ENCODE data around the gene EIF2S3.

EIF2S3 gene

GRCh38 chrX:24018809-24019208, 35.9 kb upstream of the EIF2S3 start:
- CTCF ChIA-PET = interaction anchor here (1.5 kb wide), 1 partner anchor 35 kb away, joined by 3 read pairs; no protein-coding TSS in a partner anchor
- no peak for TF ChIP-seq CTCF (IDR thresholded peaks at IDR 0.05; ENCODE audit: control extremely low read depth, extremely low read depth, low read depth, missing control alignments)
- POLR2A ChIA-PET = no interaction called here
- no peak for DNase-seq (ENCODE audit: extremely low spot score)

- DNase-seq (ENCODE audit: extremely low spot score) = no peak
- ChIA-PET CTCF (interaction anchor here (1.5 kb wide), 1 partner anchor 111 kb away, joined by 3 read pairs; no protein-coding TSS in a partner anchor), POLR2A (no interaction called here)
- no peak for TF ChIP-seq CTCF (IDR thresholded peaks at IDR 0.05; ENCODE audit: control extremely low read depth, extremely low read depth, low read depth, missing control alignments)
Observed at GRCh38 chrX:24019448-24019847, 35.3 kb upstream of the EIF2S3 start.

GRCh38 chrX:24020306-24020876, 34.4 kb upstream of the EIF2S3 start:
- ChIA-PET POLR2A (no interaction called here), CTCF (interaction anchor here (1.5 to 1.9 kb wide), 2 partner anchors 34 to 112 kb away, joined by 3 to 9 read pairs; partner anchors contain the start of gene EIF2S3)
- no peak for TF ChIP-seq CTCF (IDR thresholded peaks at IDR 0.05; ENCODE audit: control extremely low read depth, extremely low read depth, low read depth, missing control alignments)
- DNase-seq (ENCODE audit: extremely low spot score) = no peak

GRCh38 chrX:24023544-24023943, 31.2 kb upstream of the EIF2S3 start:
- no peak for DNase-seq (ENCODE audit: extremely low spot score)
- ChIA-PET POLR2A (no interaction called here), CTCF (no interaction called here)
- TF ChIP-seq CTCF (IDR thresholded peaks at IDR 0.05; ENCODE audit: control extremely low read depth, extremely low read depth, low read depth, missing control alignments) = no peak

- ChIA-PET POLR2A (no interaction called here), CTCF (no interaction called here)
- DNase-seq (ENCODE audit: extremely low spot score) = no peak
- TF ChIP-seq CTCF (IDR thresholded peaks at IDR 0.05; ENCODE audit: control extremely low read depth, extremely low read depth, low read depth, missing control alignments) = no peak
Observed at GRCh38 chrX:24023972-24024669, 30.6 kb upstream of the EIF2S3 start.

- peak; percentile 41 for TF ChIP-seq CTCF (IDR thresholded peaks at IDR 0.05; ENCODE audit: control extremely low read depth, extremely low read depth, low read depth, missing control alignments)
- CTCF ChIA-PET = interaction anchor here (0.8 to 3.3 kb wide), 5 partner anchors 8 to 217 kb away, joined by 3 to 16 read pairs (median 3); partner anchors contain the start of genes APOO, CXorf58 and EIF2S3
Observed at GRCh38 chrX:24024819-24025740, 29.7 kb upstream of the EIF2S3 start.

More at GRCh38 chrX:24024819-24025740, 29.7 kb upstream of the EIF2S3 start:
- POLR2A ChIA-PET = interaction anchor here (0.7 to 1.7 kb wide), 5 partner anchors 10 to 1889 kb away, joined by 3 to 16 read pairs (median 4); partner anchors contain the start of genes APOO, CXorf58 and EIF2S3
- DNase-seq (ENCODE audit: extremely low spot score) = peak; percentile 88

All from GM10248 (cell line).